GM18909 (cell line): ENCODE data around the gene PAPSS2.
A peak's percentile ranks its signal among the peaks of the same experiment; 100 is the strongest.
"Not testable (repeated sequence)": the region's sequence is repeated elsewhere in the genome, so short reads cannot be mapped to it uniquely, and the experiment has no call there.

Experiments used
- ATAC-seq: cut with Tn5 transposase; IDR thresholded peaks from one replicate; pipeline ENCODE4 v1.9.1; 2021; ENCODE audit warnings: mild to moderate bottlenecking; ENCODE audit not compliant: unreplicated experiment, poor library complexity

The PAPSS2 gene

GRCh38 chr10:87739703-87740102, 80.0 kb downstream of the PAPSS2 start:
- ATAC-seq: no peak

GRCh38 chr10:87740254-87740655, 80.6 kb downstream of the PAPSS2 start:
- ATAC-seq: no peak

DNA sequence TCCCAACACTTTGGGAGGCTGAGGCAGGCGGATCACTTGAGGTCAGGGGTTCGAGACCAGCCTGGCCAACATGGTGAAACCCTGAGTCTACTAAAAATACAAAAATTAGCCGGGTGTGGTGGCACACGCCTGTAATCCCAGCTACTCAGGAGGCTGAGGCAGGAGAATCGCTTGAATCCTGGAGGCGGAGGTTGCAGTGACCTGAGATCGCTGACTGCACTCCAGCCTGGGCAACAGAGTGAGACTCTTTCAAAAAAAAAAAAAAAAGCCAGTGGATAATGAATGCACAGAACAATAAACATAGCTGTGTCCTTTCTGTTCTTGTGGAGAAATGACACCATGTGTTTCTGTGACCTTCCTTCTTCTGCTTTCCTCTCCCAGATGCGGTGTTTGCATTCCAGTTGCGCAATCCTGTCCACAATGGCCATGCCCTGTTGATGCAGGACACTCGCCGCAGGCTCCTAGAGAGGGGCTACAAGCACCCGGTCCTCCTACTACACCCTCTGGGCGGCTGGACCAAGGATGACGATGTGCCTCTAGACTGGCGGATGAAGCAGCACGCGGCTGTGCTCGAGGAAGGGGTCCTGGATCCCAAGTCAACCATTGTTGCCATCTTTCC, 83.4 kb downstream of the PAPSS2 start:
- not testable (repeated sequence) for ATAC-seq

DNA sequence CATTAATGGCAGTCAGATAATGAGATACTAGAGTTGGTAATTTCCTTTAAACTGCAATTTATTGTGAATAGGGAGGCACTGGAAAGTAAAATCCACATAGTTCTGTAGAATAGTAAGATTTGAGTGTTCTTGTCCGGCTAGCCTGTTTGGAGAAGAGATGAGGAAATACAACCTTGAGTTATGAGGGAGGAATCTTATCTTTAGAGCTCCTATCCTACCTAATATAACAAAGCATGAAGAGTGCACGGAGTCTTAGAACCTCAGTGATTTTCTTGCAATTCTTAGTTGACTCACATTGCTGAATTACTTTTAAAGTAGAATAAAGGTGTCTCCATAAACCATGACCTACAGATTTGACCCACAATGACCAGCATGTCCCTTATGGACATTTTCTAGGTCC, 84.9 kb downstream of the PAPSS2 start:
- no peak for ATAC-seq

DNA sequence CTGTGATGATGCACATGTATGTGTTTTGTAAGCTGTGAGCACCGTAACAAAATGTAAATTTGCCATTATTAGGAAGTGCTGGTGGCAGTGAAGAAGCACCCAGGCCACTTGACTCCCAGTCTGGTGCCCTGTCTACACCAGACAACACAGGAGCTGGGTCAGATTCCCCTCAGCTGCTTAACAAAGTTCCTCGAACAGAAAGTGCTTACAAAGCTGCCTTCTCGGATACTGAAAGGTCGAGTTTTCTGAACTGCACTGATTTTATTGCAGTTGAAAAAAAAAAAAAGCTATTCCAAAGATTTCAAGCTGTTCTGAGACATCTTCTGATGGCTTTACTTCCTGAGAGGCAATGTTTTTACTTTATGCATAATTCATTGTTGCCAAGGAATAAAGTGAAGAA, 87.2 kb downstream of the PAPSS2 start:
- ATAC-seq: no peak

- not testable (repeated sequence) for ATAC-seq
These were observed 88.6 kb downstream of the PAPSS2 start for GRCh38 chr10:87748244-87748643.

DNA sequence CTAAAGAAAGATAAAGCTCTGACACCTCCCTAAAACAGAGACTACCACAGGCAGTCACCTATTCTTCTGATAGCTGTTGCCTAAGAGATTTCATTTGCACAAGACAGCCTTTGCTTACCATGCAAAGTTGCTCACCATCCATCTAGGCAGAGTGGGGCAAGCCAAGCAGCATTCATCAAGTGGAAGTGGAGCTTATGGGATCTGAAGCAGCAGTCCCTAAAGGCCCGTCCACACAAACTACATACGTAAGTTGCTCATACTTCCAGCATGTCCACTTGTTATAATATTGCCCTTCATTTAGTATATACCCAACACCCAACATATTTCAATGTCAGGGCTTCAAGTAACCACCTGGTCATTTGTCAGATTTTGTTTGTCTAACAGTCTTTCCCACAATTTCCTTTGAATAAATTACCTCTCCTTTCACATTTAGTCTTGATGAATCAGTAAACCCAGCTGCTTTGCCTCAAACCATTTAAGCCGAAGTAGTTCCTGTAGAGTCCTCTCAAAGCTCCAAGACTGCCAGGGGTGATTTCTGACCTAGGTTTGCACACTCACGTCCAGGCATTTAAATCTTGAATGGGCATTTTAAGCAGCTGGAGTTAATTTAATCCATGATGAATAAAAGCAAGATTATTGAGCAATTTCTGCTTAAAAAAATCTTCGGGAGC, 90.5 kb downstream of the PAPSS2 start:
- no peak for ATAC-seq

GRCh38 chr10:87750817-87751216, 91.1 kb downstream of the PAPSS2 start:
- no peak for ATAC-seq

DNA sequence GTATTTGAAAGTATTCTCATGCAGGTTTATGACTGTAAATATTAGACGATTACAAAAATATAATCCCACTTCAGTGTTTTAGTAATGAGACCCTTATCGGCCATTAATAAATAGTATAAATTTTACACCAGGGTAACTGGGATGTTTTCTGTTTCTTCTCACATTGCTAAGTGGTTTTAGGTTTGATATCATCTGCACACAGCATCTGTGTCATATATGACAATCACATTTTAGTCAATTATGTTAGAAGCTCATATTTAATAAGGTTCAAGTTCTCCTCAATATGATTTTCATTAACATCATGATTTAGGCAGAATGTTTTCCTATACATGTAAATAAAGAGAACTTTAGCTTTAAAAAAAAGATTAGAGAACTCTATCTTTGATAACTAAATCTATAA, 91.6 kb downstream of the PAPSS2 start:
- ATAC-seq: no peak

- ATAC-seq: no peak
These were observed 92.9 kb downstream of the PAPSS2 start for GRCh38 chr10:87752566-87752965.

GRCh38 chr10:87753995-87754866, 94.6 kb downstream of the PAPSS2 start:
- ATAC-seq: no peak

- ATAC-seq: no peak
These were observed 98.0 kb downstream of the PAPSS2 start for GRCh38 chr10:87757685-87758084.

GRCh38 chr10:87759551-87759950, 99.9 kb downstream of the PAPSS2 start:
- ATAC-seq: no peak

GRCh38 chr10:87760195-87760905, 100.7 kb downstream of the PAPSS2 start:
- no peak for ATAC-seq

GRCh38 chr10:87761153-87761552, 101.5 kb downstream of the PAPSS2 start:
- ATAC-seq: no peak

- ATAC-seq: peak; percentile 52
These were observed 102.2 kb downstream of the PAPSS2 start for GRCh38 chr10:87761892-87762291.

DNA sequence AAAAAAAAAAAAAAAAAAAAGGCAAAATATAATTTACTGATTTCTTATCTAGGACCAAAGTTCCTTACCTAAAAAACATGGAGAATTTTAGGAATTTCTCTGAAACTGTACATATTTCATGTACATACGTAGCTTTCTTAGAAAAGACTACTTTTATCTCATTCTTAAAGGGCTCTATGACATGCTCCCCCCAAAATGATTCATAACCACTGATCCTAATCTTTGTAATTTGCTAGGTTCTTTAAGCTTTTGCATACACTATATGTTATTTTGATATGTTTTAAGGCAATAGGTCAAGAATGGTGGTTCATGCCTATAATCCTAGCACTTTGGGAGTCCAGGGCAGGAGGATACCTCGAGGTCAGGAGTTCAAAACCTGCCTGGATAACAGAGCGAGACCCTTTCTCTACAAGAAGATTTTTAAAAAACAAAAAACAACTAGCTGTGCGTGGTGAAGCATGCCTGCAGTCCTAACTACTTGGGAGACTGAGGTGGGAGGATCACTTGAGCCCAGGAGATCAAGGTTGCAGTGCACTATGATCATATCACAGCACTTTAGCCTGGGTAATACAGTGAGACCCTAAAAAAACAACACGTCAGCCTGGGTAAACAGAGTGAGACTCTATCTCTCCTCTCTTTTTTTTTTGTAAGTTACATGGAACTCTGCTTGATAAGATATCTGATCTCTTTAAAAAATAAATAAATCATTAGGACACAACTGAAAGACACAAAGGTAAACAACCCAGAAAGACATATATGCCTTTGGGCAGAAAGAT, 103.6 kb downstream of the PAPSS2 start:
- ATAC-seq: no peak

- ATAC-seq: no peak
These were observed 104.6 kb downstream of the PAPSS2 start for GRCh38 chr10:87764072-87764934.
